RWPE2 (cell line): Measurements from ENCODE around the gene NXN.
"Not testable (repeated sequence)": the region's sequence is repeated elsewhere in the genome, so short reads cannot be mapped to it uniquely, and the experiment has no call there.

Experiments used
- ATAC-seq: fragments of 200-7000 bp; cut with Tn5 transposase; 3 replicates; pipeline ENCODE4 v1.9.1; 2021; ENCODE audit warnings: low read depth
- DNase-seq: peaks from one replicate; pipeline ENCODE4 v3.0.0-alpha.2; 2020; ENCODE audit warnings: low spot score
- H3K27ac ChIP-seq: fragments of 450-650 bp; 2 replicates; pipeline ENCODE4 v1.5.1; 2017; ENCODE audit warnings: mild to moderate bottlenecking; ENCODE audit not compliant: poor library complexity, severe bottlenecking
- H3K27me3 ChIP-seq: fragments of 250-450 bp; sonication (Bioruptor Pico); 2 replicates; pipeline ENCODE4 v1.5.1; 2021; ENCODE audit warnings: mild to moderate bottlenecking, moderate library complexity; ENCODE audit not compliant: insufficient read depth, poor library complexity, severe bottlenecking
- H3K36me3 ChIP-seq: fragments of 250-450 bp; sonication (Bioruptor Pico); 2 replicates; pipeline ENCODE4 v1.5.1; 2020; ENCODE audit warnings: low read depth, mild to moderate bottlenecking, moderate library complexity
- H3K4me1 ChIP-seq: fragments of 250-450 bp; sonication (Bioruptor Pico); 2 replicates; pipeline ENCODE4 v1.5.1; 2021; ENCODE audit warnings: mild to moderate bottlenecking, moderate library complexity; ENCODE audit not compliant: insufficient read depth, poor library complexity, severe bottlenecking
- H3K4me3 ChIP-seq: fragments of 250-450 bp; sonication (Bioruptor Pico); 2 replicates; pipeline ENCODE4 v1.5.1; 2021; ENCODE audit warnings: mild to moderate bottlenecking, moderate library complexity; ENCODE audit not compliant: severe bottlenecking
- H3K9me3 ChIP-seq: fragments of 250-450 bp; sonication (Bioruptor Pico); 2 replicates; pipeline ENCODE4 v1.5.1; 2021; ENCODE audit warnings: mild to moderate bottlenecking, moderate library complexity; ENCODE audit not compliant: severe bottlenecking
- CTCF ChIP-seq: fragments of 450-650 bp; IDR thresholded peaks from one replicate; pipeline ENCODE4 v1.5.1; 2017; ENCODE audit warnings: mild to moderate bottlenecking, moderate library complexity; ENCODE audit not compliant: poor library complexity, severe bottlenecking

The NXN gene

GRCh38 chr17:795276-795675, 184.3 kb downstream of the NXN start:
- Histone ChIP-seq H3K4me1 (no peaks in the 10 kb centered on the region), H3K9me3 (no peaks in the 10 kb centered on the region), H3K36me3 (peaks cover 20% of the 10 kb centered on the region), H3K27me3 (no peaks in the 10 kb centered on the region), H3K27ac (no peak overlapping the region), H3K4me3 (no peak overlapping the region)
- TF ChIP-seq CTCF: no peak
- ATAC-seq (no peak), DNase-seq (no peak)

- H3K9me3 ChIP-seq: no peaks in the 10 kb centered on the region
- TF ChIP-seq CTCF: peak; percentile 63
- H3K36me3 ChIP-seq: peaks cover 16% of the 10 kb centered on the region
- DNase-seq (no peak), ATAC-seq (no peak)
- H3K27ac ChIP-seq: no peak overlapping the region
- H3K27me3 ChIP-seq: no peaks in the 10 kb centered on the region
- no peaks in the 10 kb centered on the region for H3K4me1 ChIP-seq
- no peak overlapping the region for H3K4me3 ChIP-seq
Measured at GRCh38 chr17:794876-795275, 184.7 kb downstream of the NXN start.

GRCh38 chr17:792277-792676, 187.3 kb downstream of the NXN start:
- Histone ChIP-seq H3K4me3 (no peak overlapping the region), H3K27ac (peak overlapping the region; percentile 1), H3K4me1 (peaks cover 12% of the 10 kb centered on the region), H3K27me3 (no peaks in the 10 kb centered on the region), H3K9me3 (no peaks in the 10 kb centered on the region), H3K36me3 (peaks cover 32% of the 10 kb centered on the region)
- no peak for TF ChIP-seq CTCF
- ATAC-seq (no peak), DNase-seq (no peak)

GRCh38 chr17:791829-792228, 187.7 kb downstream of the NXN start:
- no peak for ATAC-seq
- Histone ChIP-seq H3K4me1 (peaks cover 12% of the 10 kb centered on the region), H3K4me3 (no peak overlapping the region), H3K27ac (peak overlapping the region; percentile 30), H3K27me3 (no peaks in the 10 kb centered on the region), H3K36me3 (peaks cover 32% of the 10 kb centered on the region), H3K9me3 (no peaks in the 10 kb centered on the region)
- TF ChIP-seq CTCF: no peak
- no peak for DNase-seq

GRCh38 chr17:790874-791247, 188.7 kb downstream of the NXN start:
- ATAC-seq: peak; percentile 35
- H3K27me3 ChIP-seq, DNase-seq, H3K9me3 ChIP-seq: not testable (repeated sequence)
- H3K36me3 ChIP-seq: peaks cover 35% of the 10 kb centered on the region
- H3K4me1 ChIP-seq: peaks cover 12% of the 10 kb centered on the region
- H3K27ac ChIP-seq: peak overlapping the region; percentile 30
- H3K4me3 ChIP-seq: peak overlapping the region; percentile 6

- ATAC-seq (peak; percentile 69), DNase-seq (peak; percentile 88)
- not testable (repeated sequence) for H3K9me3 ChIP-seq, H3K4me3 ChIP-seq, H3K27me3 ChIP-seq
- Histone ChIP-seq H3K36me3 (peaks cover 39% of the 10 kb centered on the region), H3K4me1 (peaks cover 12% of the 10 kb centered on the region), H3K27ac (peak overlapping the region; percentile 78)
Measured at GRCh38 chr17:789931-790873, 189.4 kb downstream of the NXN start.
